ENCODE results near the gene NQO2.

Gene NQO2

GRCh38 chr6:2986722-2987221 lies 12.9 kb upstream of the NQO2 start (continued):
- TF ChIP-seq AEBP2 (tag by site-specific recombination; IDR thresholded peaks at IDR 0.05; ENCODE audit: borderline replicate concordance) (no peak), TSHZ1 (tag by site-specific recombination; IDR thresholded peaks at IDR 0.05; ENCODE audit: borderline replicate concordance) (peak; percentile 41; the same call in 1 of the 2 replicates), ZNF449 (tag by site-specific recombination; IDR thresholded peaks at IDR 0.05) (peak; percentile 18; the same call in 1 of the 2 replicates), ZNF335 (tag by site-specific recombination; conservative IDR thresholded peaks at IDR 0.05) (no peak), GLIS1 (tag by site-specific recombination; IDR thresholded peaks at IDR 0.05) (no peak), ZNF639 (tag by site-specific recombination; IDR thresholded peaks at IDR 0.05) (0 out of 2 replicates have a peak, but pooled peaks have one; percentile 45), GLI4 (tag by site-specific recombination; IDR thresholded peaks at IDR 0.05) (no peak), ZNF654 (tag by site-specific recombination; IDR thresholded peaks at IDR 0.05; ENCODE audit: low read depth) (no peak), ATF2 (tag by site-specific recombination; IDR thresholded peaks at IDR 0.05; ENCODE audit: low read depth) (no peak), ZNF623 (tag by site-specific recombination; IDR thresholded peaks at IDR 0.05) (no peak), OSR2 (tag by site-specific recombination; IDR thresholded peaks at IDR 0.05) (peak; percentile 45; the same call in 1 of the 2 replicates), SP3 (tag by site-specific recombination; IDR thresholded peaks at IDR 0.05) (no peak), ZNF10 (tag by site-specific recombination; IDR thresholded peaks at IDR 0.05) (0 out of 2 replicates have a peak, but pooled peaks have one; percentile 28), ZNF548 (tag by site-specific recombination; IDR thresholded peaks at IDR 0.05) (no peak), BCL11A (tag by site-specific recombination; IDR thresholded peaks at IDR 0.05; ENCODE audit: low read depth) (no peak), ZNF580 (tag by site-specific recombination; IDR thresholded peaks at IDR 0.05) (no peak), YY2 (tag by site-specific recombination; IDR thresholded peaks at IDR 0.05) (no peak)
